HG02840 (cell line): ENCODE measurements around the gene NFKBIE.
"Not testable (repeated sequence)": the region's sequence is repeated elsewhere in the genome, so short reads cannot be mapped to it uniquely, and the experiment has no call there.

Experiments
- ATAC-seq: cut with Tn5 transposase; IDR thresholded peaks from one replicate; pipeline ENCODE4 v1.9.1; 2021; ENCODE audit warnings: mild to moderate bottlenecking, moderate library complexity, moderate number of reproducible peaks; ENCODE audit not compliant: unreplicated experiment, low FRiP score

Gene NFKBIE

DNA sequence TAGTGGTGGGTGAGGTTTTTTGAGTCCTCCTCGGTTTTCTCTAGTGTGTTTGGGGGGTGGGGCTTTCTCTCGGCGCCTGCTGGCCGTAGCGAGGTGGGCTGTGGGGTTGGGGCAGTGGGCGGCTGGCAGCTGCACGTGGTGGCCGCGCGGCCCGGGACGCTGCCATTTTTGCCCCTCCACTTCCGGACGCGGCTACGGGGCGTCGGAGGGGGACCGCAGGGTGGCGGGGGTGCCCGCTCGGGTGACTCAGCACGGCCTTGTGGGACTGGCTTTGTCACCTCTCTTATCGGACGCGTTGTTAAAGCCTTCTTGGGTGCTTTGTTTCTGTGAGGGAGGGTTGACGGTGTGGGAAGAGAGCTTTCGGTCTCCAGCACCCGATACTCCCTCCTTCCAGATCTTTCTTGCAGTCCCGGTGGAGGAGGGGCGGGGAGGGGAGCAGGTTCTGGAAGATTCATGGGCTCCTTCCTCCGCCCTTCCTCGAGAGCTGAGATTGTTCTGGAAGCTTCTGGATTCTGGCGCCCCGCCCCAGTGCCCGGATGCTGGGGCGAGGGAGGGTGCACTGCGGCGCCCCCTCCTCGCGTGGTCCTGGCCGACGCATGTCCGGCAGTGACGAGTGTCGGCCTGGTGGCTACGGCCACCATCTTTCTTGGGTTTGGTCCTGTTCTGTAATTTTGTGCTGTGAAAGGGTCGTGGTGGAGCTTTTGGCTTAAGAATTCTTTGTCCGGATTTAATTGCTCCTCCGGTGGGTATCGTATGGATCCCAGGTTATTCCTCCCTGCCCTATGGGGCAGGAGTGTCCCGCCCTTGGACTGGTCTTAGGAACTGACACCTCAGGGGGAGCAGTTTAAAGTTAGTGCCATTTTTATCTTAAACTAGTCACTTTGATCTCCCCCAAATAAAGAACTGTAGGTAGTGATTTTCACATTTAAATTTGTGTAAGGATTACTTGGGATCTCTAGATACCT, 17.7 kb downstream of the NFKBIE start:
- ATAC-seq, result peak; percentile 30

DNA sequence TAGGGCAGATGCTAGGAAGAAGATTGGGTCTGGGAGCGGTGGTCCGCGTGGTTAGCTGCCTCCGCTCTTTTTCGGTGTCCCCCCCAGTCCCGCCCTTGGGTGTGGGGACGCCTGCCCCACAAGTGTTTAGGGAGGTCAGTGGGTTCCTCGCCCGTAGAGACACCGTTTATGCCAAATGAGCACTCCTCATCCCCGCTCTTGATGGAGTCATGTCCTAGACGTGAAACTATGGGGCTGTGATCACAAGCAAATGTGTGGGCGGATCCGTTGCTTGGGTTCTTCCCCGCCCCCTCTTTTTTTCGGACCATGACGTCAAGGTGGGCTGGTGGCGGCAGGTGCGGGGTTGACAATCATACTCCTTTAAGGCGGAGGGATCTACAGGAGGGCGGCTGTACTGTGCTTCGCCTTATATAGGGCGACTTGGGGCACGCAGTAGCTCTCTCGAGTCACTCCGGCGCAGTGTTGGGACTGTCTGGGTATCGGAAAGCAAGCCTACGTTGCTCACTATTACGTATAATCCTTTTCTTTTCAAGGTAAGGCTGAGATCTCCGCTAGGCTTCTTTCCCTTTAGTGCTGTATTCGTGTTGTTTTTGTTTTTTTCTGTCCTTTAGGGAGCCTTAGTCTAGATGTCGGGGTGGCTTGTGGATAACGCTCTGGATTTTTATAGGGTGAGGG, 18.6 kb downstream of the NFKBIE start, which contains the start of gene HSP90AB1:
TSS of gene HSP90AB1 (plus strand) at position 439 of the 675 bp plus-strand sequence. CDS start 1,529 bp downstream, outside the sequence.
- ATAC-seq, result peak; percentile 58

DNA sequence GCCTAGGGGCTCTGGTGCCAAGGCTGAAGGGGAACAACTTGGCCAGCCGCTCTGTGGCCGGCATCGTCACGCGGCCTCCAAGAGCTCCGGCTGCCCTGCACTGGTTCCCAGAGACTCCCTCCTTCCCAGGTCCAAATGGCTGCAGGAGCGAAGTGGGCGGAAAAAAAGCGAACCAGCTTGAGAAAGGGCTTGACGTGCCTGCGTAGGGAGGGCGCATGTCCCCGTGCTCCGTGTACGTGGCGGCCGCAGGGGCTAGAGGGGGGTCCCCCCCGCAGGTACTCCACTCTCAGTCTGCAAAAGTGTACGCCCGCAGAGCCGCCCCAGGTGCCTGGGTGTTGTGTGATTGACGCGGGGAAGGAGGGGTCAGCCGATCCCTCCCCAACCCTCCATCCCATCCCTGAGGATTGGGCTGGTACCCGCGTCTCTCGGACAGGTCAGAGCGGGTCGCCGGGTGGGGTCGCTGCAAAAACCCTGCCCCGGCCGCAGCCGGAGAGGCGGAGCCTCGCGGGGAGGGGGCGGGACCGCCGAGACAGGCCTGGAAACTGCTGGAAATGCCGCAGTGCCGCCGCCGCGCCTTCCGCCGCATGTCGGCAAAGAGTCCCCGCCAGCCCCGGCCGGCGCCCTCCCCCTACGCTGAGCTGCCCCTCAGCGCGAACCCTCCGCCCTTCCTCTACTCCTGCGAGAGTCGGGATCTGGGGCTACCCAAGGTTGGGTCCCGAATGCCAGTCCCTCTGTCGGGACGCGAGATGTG, 19.3 kb downstream of the NFKBIE start:
- ATAC-seq, result peak; percentile 50

DNA sequence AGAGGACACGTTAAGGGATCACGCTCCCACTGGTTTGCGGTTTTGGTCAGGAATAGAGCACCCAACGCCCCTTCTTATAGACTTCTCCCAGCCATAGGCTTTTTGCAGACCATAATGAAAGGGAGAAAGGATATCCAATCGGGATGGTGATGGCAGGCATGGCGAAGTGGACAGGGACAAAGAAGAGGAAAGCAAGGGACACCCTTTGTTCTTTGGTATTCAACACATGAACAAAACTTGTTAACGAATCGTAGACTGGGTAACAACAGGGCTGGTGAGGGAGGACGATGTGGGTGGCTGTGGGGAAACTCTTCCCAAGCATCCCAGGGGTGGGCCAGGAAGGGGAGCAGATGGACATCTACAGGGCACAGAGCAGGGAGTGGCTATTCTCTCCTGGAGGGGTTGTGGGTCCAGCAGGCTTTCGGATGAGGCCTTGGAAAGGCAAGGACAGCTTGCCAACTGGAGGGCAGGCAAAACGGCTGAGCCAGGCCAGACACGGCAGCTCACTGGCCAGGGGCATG, 19.9 kb downstream of the NFKBIE start:
- no peak for ATAC-seq

DNA sequence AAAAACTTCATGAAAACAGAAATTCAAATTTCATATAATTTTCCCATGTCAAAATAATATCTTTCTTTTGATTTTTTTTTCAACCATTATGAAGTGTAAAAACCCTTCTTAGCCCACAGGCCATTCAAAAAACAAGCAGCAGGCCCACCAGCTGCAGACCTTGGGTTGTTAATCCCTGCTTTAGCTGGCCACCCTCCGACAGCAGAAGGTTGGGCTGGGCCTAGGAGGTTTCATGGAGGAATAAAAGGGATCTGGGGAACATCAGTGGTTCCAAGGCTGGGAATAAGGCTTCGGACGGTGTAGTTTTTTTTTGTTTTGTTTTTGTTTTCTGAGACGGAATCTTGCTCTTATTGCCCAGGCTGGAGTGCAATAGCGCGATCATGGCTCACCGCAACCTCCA, 22.0 kb downstream of the NFKBIE start:
- no peak for ATAC-seq

DNA sequence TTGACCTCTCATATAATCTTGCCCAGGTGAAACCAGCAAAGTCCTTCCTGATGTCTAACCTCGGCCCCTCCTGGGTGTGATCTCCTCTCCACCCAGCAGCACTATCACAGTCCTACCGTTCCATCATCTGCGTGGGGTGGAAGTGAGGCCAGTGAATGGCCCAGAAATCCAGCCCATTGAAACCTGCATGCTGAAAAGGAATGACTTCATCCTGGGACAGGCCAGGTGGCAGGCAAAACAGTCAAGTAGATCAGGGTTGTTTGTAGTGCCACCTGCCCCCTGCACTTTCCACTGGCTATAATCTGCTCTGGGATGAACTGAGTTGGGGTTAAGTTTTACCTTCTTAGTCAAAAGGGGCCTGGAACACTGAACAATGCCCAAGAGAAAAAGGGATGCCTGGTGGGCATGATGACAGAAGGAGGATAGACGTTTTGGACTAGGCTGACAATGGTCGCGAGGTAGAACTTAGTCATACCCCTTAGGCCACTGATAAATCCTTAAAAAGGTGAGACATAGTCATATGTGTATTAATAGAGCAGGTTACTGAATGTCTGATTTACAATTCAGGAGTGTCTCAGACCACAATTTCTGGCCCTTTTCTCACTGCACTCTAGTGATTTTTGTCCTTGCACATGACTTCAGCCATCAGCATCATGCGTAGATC, 26.5 kb downstream of the NFKBIE start:
- ATAC-seq, result no peak

DNA sequence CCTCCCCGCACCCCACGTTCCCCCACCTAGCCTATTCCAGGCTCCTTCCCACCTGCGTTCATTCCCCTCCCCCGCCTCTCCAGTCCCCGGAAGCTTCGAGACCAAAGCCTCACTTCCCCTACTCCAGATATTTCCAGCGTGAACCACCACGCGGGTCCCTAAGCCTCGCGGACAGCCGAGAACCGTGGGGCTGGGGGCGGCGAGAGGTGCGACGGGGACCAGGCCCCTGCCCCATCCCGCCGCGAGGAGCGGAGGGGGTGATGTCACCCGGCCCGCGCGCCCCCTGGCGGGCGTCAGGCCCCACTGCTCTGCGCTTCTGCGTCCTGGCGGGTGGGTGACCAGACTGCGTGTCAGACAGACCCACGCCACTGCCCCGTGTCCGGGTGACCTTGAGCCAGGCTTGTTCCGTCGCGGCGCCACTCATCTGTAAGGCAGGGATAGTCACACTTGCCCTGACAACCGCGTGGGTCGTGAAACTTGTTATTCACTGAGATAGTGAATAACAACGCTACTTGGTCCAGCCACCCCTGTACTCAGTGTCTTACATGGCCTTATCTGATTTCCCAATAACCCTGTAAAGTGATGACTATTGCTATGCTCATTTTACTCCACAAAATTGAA, 27.4 kb downstream of the NFKBIE start:
- ATAC-seq, result no peak

DNA sequence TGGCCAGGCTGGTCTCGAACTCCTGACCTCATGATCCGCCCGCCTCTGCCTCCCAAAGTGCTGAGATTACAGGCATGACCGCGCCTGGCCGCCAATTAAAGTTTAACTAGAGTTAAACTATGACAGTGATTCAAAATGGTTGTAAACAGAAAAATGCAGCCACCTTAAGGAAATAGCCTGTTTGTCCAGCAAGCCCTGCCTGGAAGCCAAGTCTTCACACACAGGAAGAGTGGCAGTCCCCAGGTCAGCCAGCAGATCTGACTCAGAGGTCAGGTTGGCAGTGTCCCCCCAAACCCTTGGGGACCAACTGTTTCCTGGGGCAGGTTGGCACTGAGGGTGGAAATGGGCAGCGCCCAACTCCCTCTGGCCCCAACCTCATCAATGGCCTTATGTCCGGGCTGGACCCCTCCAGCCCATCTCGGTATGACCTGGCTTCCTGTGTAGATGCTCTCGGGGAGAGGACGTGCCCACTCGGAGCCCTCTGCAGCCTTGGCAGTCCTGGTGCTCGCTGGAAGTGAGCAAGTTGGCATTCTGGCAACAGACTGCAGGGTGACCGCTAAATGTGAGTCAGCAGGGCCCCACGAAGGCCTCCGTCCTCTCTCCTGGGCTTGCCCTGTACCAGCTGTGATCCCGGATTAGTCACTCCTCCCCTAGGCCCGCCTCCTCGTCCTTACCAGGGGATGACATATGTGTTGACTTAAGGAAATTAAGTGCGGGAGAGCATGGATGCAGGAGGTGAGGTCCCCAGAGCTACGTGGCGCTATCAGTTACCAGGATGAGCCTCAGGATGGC, 28.1 kb downstream of the NFKBIE start:
- ATAC-seq, result no peak

DNA sequence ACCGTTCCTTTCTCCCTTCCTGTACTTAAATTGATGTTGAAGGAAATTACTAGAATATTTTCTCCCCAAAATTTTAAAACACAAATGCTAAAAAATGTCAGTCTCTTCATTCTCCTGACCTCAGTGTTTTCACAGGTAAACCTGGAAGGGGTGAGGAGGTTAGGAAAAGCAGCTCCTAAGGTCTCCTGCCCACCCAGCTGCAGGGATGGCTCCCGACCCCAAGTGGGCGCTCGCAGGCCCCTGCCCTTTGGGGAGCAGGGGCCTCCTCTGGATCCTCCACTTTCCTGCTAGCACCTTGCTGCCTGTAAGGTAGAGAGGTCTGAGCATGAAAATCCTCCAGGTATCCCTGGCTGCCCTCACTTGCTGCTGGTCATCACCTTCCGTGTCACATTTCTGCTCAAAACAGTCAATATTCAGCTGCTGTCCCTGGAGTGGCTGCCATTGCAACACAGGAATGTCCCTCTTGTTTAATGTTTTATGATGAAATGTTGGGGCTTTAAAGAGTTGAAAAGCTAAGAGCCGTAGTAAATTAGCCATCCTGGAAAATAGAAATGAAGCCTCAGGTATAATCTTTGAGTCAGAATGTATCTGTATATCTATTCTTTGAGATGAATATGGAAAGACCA, 29.3 kb downstream of the NFKBIE start:
- no peak for ATAC-seq

DNA sequence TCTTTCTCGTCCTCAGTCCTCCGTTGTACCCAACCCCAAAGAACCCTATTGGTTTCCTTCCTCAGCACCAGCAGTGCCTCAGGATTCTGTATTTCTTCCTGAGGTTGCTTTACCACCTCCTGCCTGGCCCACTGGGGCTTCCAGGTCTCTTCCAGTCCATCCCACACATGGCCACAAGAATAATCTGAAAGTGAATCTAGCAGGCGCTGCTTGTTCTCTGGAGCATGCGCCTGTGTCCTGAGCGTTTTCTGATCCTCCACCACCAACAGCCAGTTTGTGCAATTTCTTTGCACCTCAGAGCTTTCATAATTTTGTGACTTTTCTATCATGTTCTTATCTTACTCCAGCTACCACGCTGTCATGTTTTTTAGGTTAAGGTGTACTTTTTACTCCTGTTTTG, 30.1 kb downstream of the NFKBIE start:
- no peak for ATAC-seq

DNA sequence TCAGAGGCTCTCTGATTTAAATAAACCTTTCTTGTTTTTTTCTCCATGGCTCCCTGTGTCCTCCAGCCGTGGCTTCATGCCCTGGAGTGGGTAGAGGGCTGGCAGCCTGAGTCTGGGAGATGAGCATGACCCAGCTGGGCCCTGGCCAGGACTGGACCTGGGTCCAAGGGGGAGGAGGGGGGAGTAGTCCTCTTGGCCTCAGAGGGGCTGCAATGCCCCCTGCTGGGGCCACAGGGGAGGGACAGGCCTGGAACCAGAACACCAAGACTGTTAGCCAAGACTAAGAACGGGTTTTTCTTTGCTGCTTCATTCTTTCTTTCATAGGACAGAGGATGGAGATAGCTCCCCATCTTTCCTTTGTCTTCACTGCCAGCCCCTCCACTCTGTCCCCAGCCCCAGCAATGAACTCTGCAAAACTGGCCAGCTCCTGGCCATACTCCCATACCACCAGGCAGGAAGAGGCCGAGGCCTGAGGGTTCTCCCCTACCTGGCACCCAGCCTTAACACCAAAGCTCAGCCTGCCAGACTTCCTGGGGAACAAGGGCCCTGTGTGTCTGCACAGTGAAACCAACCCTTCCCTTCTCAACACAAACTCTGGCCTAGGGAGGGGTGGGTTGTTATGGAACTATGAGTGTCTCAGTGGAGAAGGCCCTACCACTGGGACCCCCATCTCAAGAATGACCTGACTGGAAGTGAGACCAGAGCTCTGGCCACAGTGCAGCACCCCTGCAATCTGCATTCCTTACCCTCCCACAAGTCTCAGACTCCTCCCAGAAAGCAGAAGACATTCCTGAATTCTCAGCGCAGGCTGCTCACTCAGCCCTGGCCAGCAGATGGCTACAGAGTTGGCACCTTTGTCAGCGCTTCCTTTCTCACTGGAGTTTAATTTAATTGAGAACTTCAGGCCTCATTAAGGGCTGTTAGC, 31.0 kb downstream of the NFKBIE start:
- no peak for ATAC-seq

DNA sequence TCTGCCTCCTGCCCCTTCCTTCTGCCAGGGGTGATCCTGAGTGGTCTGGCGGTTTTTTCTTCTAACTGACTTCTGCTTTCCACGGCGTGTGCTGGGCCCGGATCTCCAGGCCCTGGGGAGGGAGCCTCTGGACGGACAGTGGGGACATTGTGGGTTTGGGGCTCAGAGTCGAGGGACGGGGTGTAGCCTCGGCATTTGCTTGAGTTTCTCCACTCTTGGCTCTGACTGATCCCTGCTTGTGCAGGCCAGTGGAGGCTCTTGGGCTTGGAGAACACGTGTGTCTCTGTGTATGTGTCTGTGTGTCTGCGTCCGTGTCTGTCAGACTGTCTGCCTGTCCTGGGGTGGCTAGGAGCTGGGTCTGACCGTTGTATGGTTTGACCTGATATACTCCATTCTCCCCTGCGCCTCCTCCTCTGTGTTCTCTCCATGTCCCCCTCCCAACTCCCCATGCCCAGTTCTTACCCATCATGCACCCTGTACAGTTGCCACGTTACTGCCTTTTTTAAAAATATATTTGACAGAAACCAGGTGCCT, 31.7 kb downstream of the NFKBIE start:
- no peak for ATAC-seq

DNA sequence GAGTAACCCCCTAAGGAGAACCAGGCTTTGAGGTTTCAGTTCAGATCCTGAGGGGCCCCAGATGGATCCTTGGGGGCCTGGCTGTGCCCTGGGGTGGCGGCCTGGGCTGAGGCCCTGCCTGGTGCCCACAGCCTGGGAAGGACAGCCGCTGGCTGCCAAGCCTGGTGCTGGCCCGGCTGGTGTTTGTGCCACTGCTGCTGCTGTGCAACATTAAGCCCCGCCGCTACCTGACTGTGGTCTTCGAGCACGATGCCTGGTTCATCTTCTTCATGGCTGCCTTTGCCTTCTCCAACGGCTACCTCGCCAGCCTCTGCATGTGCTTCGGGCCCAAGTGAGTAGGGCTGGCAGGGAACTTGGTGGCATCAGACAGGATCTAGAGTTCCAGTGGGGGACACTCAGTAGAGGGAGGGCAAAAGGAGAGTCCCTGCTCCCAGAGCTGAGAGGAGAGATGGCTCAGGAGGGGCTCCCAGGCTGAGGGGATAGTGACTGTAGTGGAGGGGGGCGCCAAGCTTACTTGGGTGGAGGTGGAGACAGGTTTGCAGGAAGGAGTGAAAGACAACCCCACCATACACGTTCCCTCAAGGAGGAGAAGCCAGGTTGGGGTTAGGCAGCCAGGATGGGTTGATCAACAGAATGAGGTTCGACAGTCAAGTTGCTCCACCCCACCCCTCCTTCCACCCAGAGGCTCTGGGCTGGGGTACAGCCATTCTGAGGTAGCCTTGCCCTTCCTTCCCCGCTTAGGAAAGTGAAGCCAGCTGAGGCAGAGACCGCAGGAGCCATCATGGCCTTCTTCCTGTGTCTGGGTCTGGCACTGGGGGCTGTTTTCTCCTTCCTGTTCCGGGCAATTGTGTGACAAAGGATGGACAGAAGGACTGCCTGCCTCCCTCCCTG, 32.4 kb downstream of the NFKBIE start:
- no peak for ATAC-seq

DNA sequence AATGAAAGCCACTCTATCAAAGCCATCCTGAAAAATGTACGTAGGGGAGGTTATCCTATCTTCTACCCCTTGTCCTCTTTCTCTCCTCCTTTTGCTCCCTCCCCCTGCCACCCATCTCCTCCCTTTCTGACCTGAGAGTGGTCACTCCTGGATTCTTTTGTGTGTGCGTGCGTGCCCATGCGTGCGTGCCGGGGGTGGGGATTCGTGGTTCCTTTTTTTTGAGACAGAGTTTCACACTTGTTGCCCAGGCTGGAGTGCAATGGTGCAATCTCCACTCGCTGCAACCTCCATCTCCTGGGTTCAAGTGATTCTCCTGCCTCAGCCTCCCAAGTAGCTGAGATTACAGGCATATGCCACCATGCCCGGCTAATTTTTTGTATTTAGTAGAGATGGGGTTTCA, 33.9 kb downstream of the NFKBIE start:
- ATAC-seq, result not testable (repeated sequence)

DNA sequence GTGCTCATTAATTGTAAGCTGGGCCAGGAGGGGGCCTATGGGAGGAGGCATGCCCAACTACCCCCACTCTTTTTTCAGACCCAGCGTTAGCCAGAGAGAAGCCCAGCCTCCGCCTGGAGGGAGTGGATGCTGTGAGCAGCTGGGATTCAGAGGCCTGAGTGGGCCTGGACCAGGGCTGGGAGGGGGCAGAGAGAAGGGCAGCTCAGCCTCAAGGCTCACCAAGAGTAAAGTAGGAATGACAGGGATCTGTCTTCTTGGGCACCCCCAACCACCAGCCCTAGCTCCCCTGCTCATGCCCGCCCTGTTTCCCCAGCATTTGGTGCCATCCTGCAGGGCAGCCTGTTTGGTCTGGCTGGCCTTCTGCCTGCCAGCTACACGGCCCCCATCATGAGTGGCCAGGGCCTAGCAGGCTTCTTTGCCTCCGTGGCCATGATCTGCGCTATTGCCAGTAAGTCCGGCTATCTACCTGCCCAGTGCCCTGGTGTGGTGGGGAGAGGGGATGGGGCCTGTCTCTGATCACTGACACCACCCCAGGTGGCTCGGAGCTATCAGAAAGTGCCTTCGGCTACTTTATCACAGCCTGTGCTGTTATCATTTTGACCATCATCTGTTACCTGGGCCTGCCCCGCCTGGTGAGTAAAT, 35.2 kb downstream of the NFKBIE start:
- no peak for ATAC-seq
